Pancreas (tissue), 10 donors: ENCODE results near the gene NFIA. TPM values are rescaled to one million over a fixed set of nuclear protein-coding genes. Genes with fewer than 3 reads are reported as not detected.

Experiments
- ATAC-seq, 4 donors: fragments of 200-7000 bp; cut with Tn5 transposase; one replicate each; pipeline versions ENCODE4 v1.8.0 to v1.9.1; 2020; ENCODE audit warnings: mild to moderate bottlenecking in 4 of 4, moderate library complexity in 4 of 4
- DNase-seq, 6 donors: peaks; one replicate each; pipeline ENCODE4 v3.0.0-alpha.2; 2020
- FAIRE-seq: peaks from 2 replicates; lab custom pipeline; 2012; peaks lifted over from hg19 to GRCh38; lab: Jason Lieb, UNC
- H3K27ac ChIP-seq, 4 donors: fragments of 200-600 bp; sonication (generic); 1 replicate in 3 of 4; 2 replicates in 1 of 4; pipeline versions ENCODE4 v1.5.0 to v1.8.0; 2020
- H3K27me3 ChIP-seq, 4 donors: fragments of 200-600 bp; one replicate each; pipeline ENCODE4 v1.8.0; 2021
- H3K36me3 ChIP-seq, 3 donors: fragments of 200-600 bp; sonication (generic) in 1 of 3; one replicate each; pipeline versions ENCODE4 v1.5.0 to v1.8.0; 2020 to 2021
- H3K4me1 ChIP-seq, 3 donors: fragments of 200-600 bp; one replicate each; pipeline ENCODE4 v1.8.0; 2021
- H3K4me3 ChIP-seq, 4 donors: fragments of 200-600 bp; sonication (generic) in 2 of 4; one replicate each; pipeline versions ENCODE4 v1.5.0 to v1.8.0; 2020 to 2021
- H3K9me3 ChIP-seq, 4 donors: fragments of 200-600 bp; one replicate each; pipeline ENCODE4 v1.8.0; 2021
- CTCF ChIP-seq, 4 donors: fragments of 200-600 bp; sonication (generic) in 3 of 4; IDR thresholded peaks; one replicate each; pipeline versions ENCODE4 v1.5.0 to v1.8.0; 2021; ENCODE audit warnings: antibody characterized with exemption in 4 of 4
- WGBS, 2 donors: extraction: QIAGEN DNeasy Blood & Tissue Kit; methylation state at CpG; one replicate each; pipeline ENCODE4 v1.1.7; 2013; 5-methylcytosine and 5-hydroxymethylcytosine counted together
- intact Hi-C, 3 donors: fragments of 100-400 bp; cut with DNase I; formaldehyde crosslinking; loops; one replicate each; pipeline versions ENCODE4 v1.11.1 to v1.14.2; 2022
- polyA plus RNA-seq, 2 donors: library from polyadenylated mRNA; stranded (reverse); fragments of 200-250 nt; gene quantifications; one replicate each; pipeline ENCODE4 v1.2.3, GENCODE V29; 2013
- total RNA-seq, 6 donors: library from RNA; stranded (reverse); fragmentation: NEBNext Ultra II Directional in 4 of 6; extraction: Animal tissue kit (Norgen Biotek cat#: 25700) in 4 of 6; gene quantifications; one replicate each; pipeline versions ENCODE4 v1.2.1 to v1.2.4, GENCODE V29; 2021 to 2023
- donor health status: healthy with polysubstance abuse.
- donor health status: DM: no; HTN: no; CAD: no; lungs with moderate emphysema.
- donor health status: DM: no; HTN: no; CAD: no.
- donor health status: control.
- donor health status: control.
- donor health status: Bipolar disorder and iron deficiency.
- donor health status: DM: yes; HTN: yes; CAD: no.
- donor health status: DM: no; HTN: no; CAD: no.
- donor health status: DM: no; HTN: no; CAD: no.
- donor health status: DM: yes; HTN: yes; CAD: no.

The NFIA gene
- total and polyA plus RNA-seq, 8 donors, result 4.9 to 48.1 (median 30.2) TPM

GRCh38 chr1:61087571-61087970 lies 5.2 kb downstream of the NFIA start:
- Histone ChIP-seq H3K9me3 (no peaks in the 10 kb centered on the region), H3K27ac (peak overlapping the region in 1 of 4 donors; percentile 6), H3K4me1 (peaks cover 27 to 60% (median 59%) of the 10 kb centered on the region in 3 donors), H3K36me3 (peaks cover 0 to 6% (median 0%) of the 10 kb centered on the region in 3 donors), H3K27me3 (no peaks in the 10 kb centered on the region), H3K4me3 (no peak overlapping the region)
- FAIRE-seq (no peak), ATAC-seq (peak in 1 of 4 donors; percentile 14), DNase-seq (no peak)
- no peak for TF ChIP-seq CTCF (IDR thresholded peaks at IDR 0.05)
- 45 to 58% methylated on average over 3 of the region's 3 CpGs for WGBS, 2 donors
- intact Hi-C loops, result no loop called here

GRCh38 chr1:61088163-61088974 lies 6.0 kb downstream of the NFIA start:
- Histone ChIP-seq H3K36me3 (peaks cover 0 to 6% (median 0%) of the 10 kb centered on the region in 3 donors), H3K27me3 (no peaks in the 10 kb centered on the region), H3K9me3 (no peaks in the 10 kb centered on the region), H3K4me1 (peaks cover 33 to 66% (median 64%) of the 10 kb centered on the region in 3 donors), H3K27ac (no peak overlapping the region), H3K4me3 (no peak overlapping the region)
- DNase-seq (no peak), FAIRE-seq (no peak), ATAC-seq (no peak)
- WGBS, 2 donors, result 95 to 96% methylated on average over 25 of the region's 25 CpGs
- TF ChIP-seq CTCF (IDR thresholded peaks at IDR 0.05), result no peak
- intact Hi-C loops, result no loop called here

- WGBS, 2 donors, result 12% methylated on average over 4 of the region's 4 CpGs
- FAIRE-seq, result no peak
These were observed 7.0 kb downstream of the NFIA start for GRCh38 chr1:61089338-61089737.

GRCh38 chr1:61089741-61090140 lies 7.4 kb downstream of the NFIA start:
- peaks cover 0 to 6% (median 0%) of the 10 kb centered on the region in 3 donors for H3K36me3 ChIP-seq
- no peak overlapping the region for H3K4me3 ChIP-seq
- H3K27ac ChIP-seq, result no peak overlapping the region
- no peak for ATAC-seq
- H3K9me3 ChIP-seq, result no peaks in the 10 kb centered on the region
- no peak for FAIRE-seq
- TF ChIP-seq CTCF (IDR thresholded peaks at IDR 0.05), result no peak
- no peaks in the 10 kb centered on the region for H3K27me3 ChIP-seq
- intact Hi-C loops, result no loop called here
- DNase-seq, result no peak
- peaks cover 33 to 77% (median 76%) of the 10 kb centered on the region in 3 donors for H3K4me1 ChIP-seq

More at GRCh38 chr1:61089338-61089737, 7.0 kb downstream of the NFIA start:
- H3K27me3 ChIP-seq, result no peaks in the 10 kb centered on the region
- H3K36me3 ChIP-seq, result peaks cover 0 to 6% (median 0%) of the 10 kb centered on the region in 3 donors
- no peaks in the 10 kb centered on the region for H3K9me3 ChIP-seq
- H3K4me3 ChIP-seq, result no peak overlapping the region
- TF ChIP-seq CTCF (IDR thresholded peaks at IDR 0.05), result no peak
- intact Hi-C loops, result no loop called here
- ATAC-seq (peak in 2 of 4 donors; percentile 28 to 35), DNase-seq (no peak)
- H3K4me1 ChIP-seq, result peaks cover 33 to 73% (median 73%) of the 10 kb centered on the region in 3 donors
- H3K27ac ChIP-seq, result no peak overlapping the region
